Measurements from ENCODE around the gene ARHGAP20.

- TF ChIP-seq, protein P1, sequence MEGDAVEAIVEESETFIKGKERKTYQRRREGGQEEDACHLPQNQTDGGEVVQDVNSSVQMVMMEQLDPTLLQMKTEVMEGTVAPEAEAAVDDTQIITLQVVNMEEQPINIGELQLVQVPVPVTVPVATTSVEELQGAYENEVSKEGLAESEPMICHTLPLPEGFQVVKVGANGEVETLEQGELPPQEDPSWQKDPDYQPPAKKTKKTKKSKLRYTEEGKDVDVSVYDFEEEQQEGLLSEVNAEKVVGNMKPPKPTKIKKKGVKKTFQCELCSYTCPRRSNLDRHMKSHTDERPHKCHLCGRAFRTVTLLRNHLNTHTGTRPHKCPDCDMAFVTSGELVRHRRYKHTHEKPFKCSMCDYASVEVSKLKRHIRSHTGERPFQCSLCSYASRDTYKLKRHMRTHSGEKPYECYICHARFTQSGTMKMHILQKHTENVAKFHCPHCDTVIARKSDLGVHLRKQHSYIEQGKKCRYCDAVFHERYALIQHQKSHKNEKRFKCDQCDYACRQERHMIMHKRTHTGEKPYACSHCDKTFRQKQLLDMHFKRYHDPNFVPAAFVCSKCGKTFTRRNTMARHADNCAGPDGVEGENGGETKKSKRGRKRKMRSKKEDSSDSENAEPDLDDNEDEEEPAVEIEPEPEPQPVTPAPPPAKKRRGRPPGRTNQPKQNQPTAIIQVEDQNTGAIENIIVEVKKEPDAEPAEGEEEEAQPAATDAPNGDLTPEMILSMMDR (conservative IDR thresholded peaks at IDR 0.05; ENCODE audit: low read length): no peak
- no peak for TF ChIP-seq EZH2phosphoT487 (IDR thresholded peaks at IDR 0.05; ENCODE audit: borderline replicate concordance, low read depth, low read length)
Measured at GRCh38 chr11:110587129-110587528, 125.1 kb downstream of the ARHGAP20 start.
